ENCODE measurements around the gene SPTY2D1. TPM values are rescaled to one million over a fixed set of nuclear protein-coding genes. Genes with fewer than 3 reads are reported as not detected.
"Not testable (repeated sequence)": the region's sequence is repeated elsewhere in the genome, so short reads cannot be mapped to it uniquely, and the experiment has no call there.

SPTY2D1 gene
- total RNA-seq (2014; rRNA removed; shearing (Covaris generic); ENCODE audit: low replicate concordance), result 11.1 TPM in 2 replicates

- Histone ChIP-seq H3K4me3 (ENCODE audit: low read length) (peak within 1 kb of the TSS; percentile 94), H3K9me2 (replicated peaks; ENCODE audit: insufficient read depth, low read length) (no peaks in the 10 kb centered on the region), H4K20me1 (ENCODE audit: insufficient read depth, low read depth, low read length) (peaks cover 7% of the 10 kb centered on the region; the same call in 1 of the 2 replicates), H3K27ac (ENCODE audit: low read length) (peak within 1 kb of the TSS; percentile 75), H3K27me3 (ENCODE audit: low read length) (no peaks in the 10 kb centered on the region), H3K4me1 (ENCODE audit: low read length) (peaks cover 28% of the 10 kb centered on the region), H3K36me3 (ENCODE audit: insufficient read depth, low read length) (no peaks in the 10 kb centered on the region), H2AFZ (ENCODE audit: low read length) (peak within 1 kb of the TSS; percentile 69), H3K79me2 (ENCODE audit: low read length) (peaks cover 52% of the 10 kb centered on the region), H3K9me3 (ENCODE audit: low read length) (no peaks in the 10 kb centered on the region), H3K9ac (ENCODE audit: low read length) (peak within 1 kb of the TSS; percentile 85), H3K4me2 (ENCODE audit: low read depth, low read length, poor library complexity, severe bottlenecking) (peak within 1 kb of the TSS; percentile 94)
- peak; percentile 100 for DNase-seq
Measured at GRCh38 chr11:18634140-18635032, at the start of gene SPTY2D1. Gene SPTY2D1 (minus strand): TSS chr11:18634342. CDS start chr11:18634257, 85 bp downstream.

- H4K20me1 ChIP-seq (ENCODE audit: insufficient read depth, low read depth, low read length), result no peaks in the 10 kb centered on the region
- no peak for DNase-seq
- no peaks in the 10 kb centered on the region for H3K27me3 ChIP-seq (ENCODE audit: low read length)
- H3K79me2 ChIP-seq (ENCODE audit: low read length), result no peaks in the 10 kb centered on the region
- no peak overlapping the region for H3K4me3 ChIP-seq (ENCODE audit: low read length)
- H3K9ac ChIP-seq (ENCODE audit: low read length), result no peak overlapping the region
- H3K36me3 ChIP-seq (ENCODE audit: insufficient read depth, low read length), result no peaks in the 10 kb centered on the region
- H3K4me1 ChIP-seq (ENCODE audit: low read length), result no peaks in the 10 kb centered on the region
- H3K9me3 ChIP-seq (ENCODE audit: low read length), result no peaks in the 10 kb centered on the region
- no peak overlapping the region for H3K27ac ChIP-seq (ENCODE audit: low read length)
- H3K4me2 ChIP-seq (ENCODE audit: low read depth, low read length, poor library complexity, severe bottlenecking), result no peak overlapping the region
- no peak overlapping the region for H2AFZ ChIP-seq (ENCODE audit: low read length)
- H3K9me2 ChIP-seq (replicated peaks; ENCODE audit: insufficient read depth, low read length), result no peaks in the 10 kb centered on the region
Measured at GRCh38 chr11:18682466-18682865, 48.3 kb upstream of the SPTY2D1 start.

GRCh38 chr11:18681949-18682348 lies 47.8 kb upstream of the SPTY2D1 start:
- not testable (repeated sequence) for H3K9me2 ChIP-seq (replicated peaks; ENCODE audit: insufficient read depth, low read length); H3K9ac ChIP-seq (ENCODE audit: low read length); H3K4me3 ChIP-seq (ENCODE audit: low read length); H2AFZ ChIP-seq (ENCODE audit: low read length); H3K27me3 ChIP-seq (ENCODE audit: low read length); H3K4me2 ChIP-seq (ENCODE audit: low read depth, low read length, poor library complexity, severe bottlenecking); H3K36me3 ChIP-seq (ENCODE audit: insufficient read depth, low read length); H3K4me1 ChIP-seq (ENCODE audit: low read length); H3K9me3 ChIP-seq (ENCODE audit: low read length); H3K27ac ChIP-seq (ENCODE audit: low read length); H3K79me2 ChIP-seq (ENCODE audit: low read length); H4K20me1 ChIP-seq (ENCODE audit: insufficient read depth, low read depth, low read length); DNase-seq

- Histone ChIP-seq H3K4me2 (ENCODE audit: low read depth, low read length, poor library complexity, severe bottlenecking) (no peak overlapping the region), H2AFZ (ENCODE audit: low read length) (no peak overlapping the region), H3K4me3 (ENCODE audit: low read length) (no peak overlapping the region), H3K79me2 (ENCODE audit: low read length) (no peaks in the 10 kb centered on the region), H3K9me3 (ENCODE audit: low read length) (no peaks in the 10 kb centered on the region), H3K27me3 (ENCODE audit: low read length) (no peaks in the 10 kb centered on the region), H3K4me1 (ENCODE audit: low read length) (no peaks in the 10 kb centered on the region), H3K9me2 (replicated peaks; ENCODE audit: insufficient read depth, low read length) (no peaks in the 10 kb centered on the region), H3K27ac (ENCODE audit: low read length) (no peak overlapping the region), H3K36me3 (ENCODE audit: insufficient read depth, low read length) (no peaks in the 10 kb centered on the region), H3K9ac (ENCODE audit: low read length) (no peak overlapping the region), H4K20me1 (ENCODE audit: insufficient read depth, low read depth, low read length) (no peaks in the 10 kb centered on the region)
- no peak for DNase-seq
Measured at GRCh38 chr11:18677560-18677959, 43.4 kb upstream of the SPTY2D1 start.

GRCh38 chr11:18676803-18677202 lies 42.7 kb upstream of the SPTY2D1 start:
- Histone ChIP-seq H2AFZ (ENCODE audit: low read length) (no peak overlapping the region), H3K4me3 (ENCODE audit: low read length) (no peak overlapping the region), H3K4me1 (ENCODE audit: low read length) (no peaks in the 10 kb centered on the region), H3K4me2 (ENCODE audit: low read depth, low read length, poor library complexity, severe bottlenecking) (no peak overlapping the region), H3K79me2 (ENCODE audit: low read length) (no peaks in the 10 kb centered on the region), H3K9me2 (replicated peaks; ENCODE audit: insufficient read depth, low read length) (no peaks in the 10 kb centered on the region), H4K20me1 (ENCODE audit: insufficient read depth, low read depth, low read length) (no peaks in the 10 kb centered on the region), H3K27me3 (ENCODE audit: low read length) (no peaks in the 10 kb centered on the region), H3K27ac (ENCODE audit: low read length) (no peak overlapping the region), H3K9ac (ENCODE audit: low read length) (no peak overlapping the region), H3K9me3 (ENCODE audit: low read length) (no peaks in the 10 kb centered on the region), H3K36me3 (ENCODE audit: insufficient read depth, low read length) (no peaks in the 10 kb centered on the region)
- no peak for DNase-seq

GRCh38 chr11:18672209-18672608 lies 38.1 kb upstream of the SPTY2D1 start:
- not testable (repeated sequence) for H3K36me3 ChIP-seq (ENCODE audit: insufficient read depth, low read length); H3K4me2 ChIP-seq (ENCODE audit: low read depth, low read length, poor library complexity, severe bottlenecking); H3K9me3 ChIP-seq (ENCODE audit: low read length); H2AFZ ChIP-seq (ENCODE audit: low read length); H3K4me1 ChIP-seq (ENCODE audit: low read length); H3K27ac ChIP-seq (ENCODE audit: low read length); H3K9me2 ChIP-seq (replicated peaks; ENCODE audit: insufficient read depth, low read length); DNase-seq; H3K27me3 ChIP-seq (ENCODE audit: low read length); H3K79me2 ChIP-seq (ENCODE audit: low read length); H3K4me3 ChIP-seq (ENCODE audit: low read length); H3K9ac ChIP-seq (ENCODE audit: low read length); H4K20me1 ChIP-seq (ENCODE audit: insufficient read depth, low read depth, low read length)

GRCh38 chr11:18671246-18671645 lies 37.1 kb upstream of the SPTY2D1 start:
- Histone ChIP-seq H3K4me3 (ENCODE audit: low read length) (no peak overlapping the region), H3K36me3 (ENCODE audit: insufficient read depth, low read length) (no peaks in the 10 kb centered on the region), H3K27ac (ENCODE audit: low read length) (no peak overlapping the region), H3K27me3 (ENCODE audit: low read length) (no peaks in the 10 kb centered on the region), H3K4me2 (ENCODE audit: low read depth, low read length, poor library complexity, severe bottlenecking) (no peak overlapping the region), H3K9ac (ENCODE audit: low read length) (no peak overlapping the region), H3K79me2 (ENCODE audit: low read length) (no peaks in the 10 kb centered on the region), H2AFZ (ENCODE audit: low read length) (no peak overlapping the region), H3K9me2 (replicated peaks; ENCODE audit: insufficient read depth, low read length) (no peaks in the 10 kb centered on the region), H3K4me1 (ENCODE audit: low read length) (no peaks in the 10 kb centered on the region), H4K20me1 (ENCODE audit: insufficient read depth, low read depth, low read length) (no peaks in the 10 kb centered on the region), H3K9me3 (ENCODE audit: low read length) (no peaks in the 10 kb centered on the region)
- no peak for DNase-seq

GRCh38 chr11:18669711-18670110 lies 35.6 kb upstream of the SPTY2D1 start:
- Histone ChIP-seq H3K4me2 (ENCODE audit: low read depth, low read length, poor library complexity, severe bottlenecking) (no peak overlapping the region), H4K20me1 (ENCODE audit: insufficient read depth, low read depth, low read length) (no peaks in the 10 kb centered on the region), H3K9me3 (ENCODE audit: low read length) (no peaks in the 10 kb centered on the region), H2AFZ (ENCODE audit: low read length) (no peak overlapping the region), H3K27me3 (ENCODE audit: low read length) (no peaks in the 10 kb centered on the region), H3K79me2 (ENCODE audit: low read length) (no peaks in the 10 kb centered on the region), H3K27ac (ENCODE audit: low read length) (no peak overlapping the region), H3K4me1 (ENCODE audit: low read length) (no peaks in the 10 kb centered on the region), H3K9ac (ENCODE audit: low read length) (no peak overlapping the region), H3K4me3 (ENCODE audit: low read length) (no peak overlapping the region), H3K9me2 (replicated peaks; ENCODE audit: insufficient read depth, low read length) (no peaks in the 10 kb centered on the region), H3K36me3 (ENCODE audit: insufficient read depth, low read length) (no peaks in the 10 kb centered on the region)
- DNase-seq, result no peak

Data from Karpas-422 (cell line).